ENCODE data around the gene CHAF1A. TPM values are rescaled to one million over a fixed set of nuclear protein-coding genes. Genes with fewer than 3 reads are reported as not detected.
A peak's percentile ranks its signal among the peaks of the same experiment; 100 is the strongest.

CHAF1A gene
- total RNA-seq, 1 donor from 2014 or later = 20.5 TPM

DNA sequence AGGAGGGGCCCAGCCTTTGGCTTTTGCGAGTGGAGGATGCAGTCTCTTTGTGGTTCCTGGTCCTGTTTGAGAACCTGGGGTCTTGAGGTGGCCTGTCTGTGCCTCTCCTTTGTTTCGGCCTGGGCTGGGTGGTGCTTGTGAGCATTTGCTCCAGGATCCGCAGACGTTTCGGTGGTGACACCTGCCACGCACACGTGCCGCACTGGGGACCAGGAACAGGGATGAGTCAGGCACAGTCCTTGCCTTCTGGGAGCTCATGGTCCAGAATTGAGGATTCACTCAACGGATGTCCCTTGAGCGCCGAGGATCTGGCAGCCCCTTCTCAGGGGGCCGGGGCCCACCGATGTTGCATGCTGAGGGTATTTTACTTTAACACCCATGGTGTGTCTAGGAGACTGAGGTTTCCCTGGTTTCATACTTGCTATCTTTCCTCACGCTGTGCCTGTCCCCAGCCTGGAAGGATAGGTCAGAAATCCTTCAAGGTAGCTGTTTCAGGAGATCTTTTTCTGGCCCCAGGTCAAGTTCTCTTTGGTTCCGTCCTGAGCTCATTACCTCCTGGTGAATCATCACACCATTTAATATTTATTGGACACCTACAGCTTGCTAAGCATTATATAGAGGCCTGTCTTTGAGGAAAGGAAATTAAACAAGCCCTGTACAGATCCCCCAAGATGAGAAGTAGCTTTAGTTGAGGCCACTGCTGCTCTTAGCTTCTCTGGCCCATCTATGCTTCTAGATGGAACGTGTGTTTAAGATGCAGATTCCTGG is 74.8 kb downstream of the CHAF1A start:
- peak overlapping the region; percentile 76 for H3K27ac Mint-ChIP-seq (ENCODE audit: unreplicated experiment)
- DNase-seq = no peak
- H3K36me3 Mint-ChIP-seq (ENCODE audit: unreplicated experiment) = no peaks in the 10 kb centered on the region
- H3K27me3 Mint-ChIP-seq (ENCODE audit: unreplicated experiment) = peaks cover 5% of the 10 kb centered on the region
- TF ChIP-seq, protein P1, sequence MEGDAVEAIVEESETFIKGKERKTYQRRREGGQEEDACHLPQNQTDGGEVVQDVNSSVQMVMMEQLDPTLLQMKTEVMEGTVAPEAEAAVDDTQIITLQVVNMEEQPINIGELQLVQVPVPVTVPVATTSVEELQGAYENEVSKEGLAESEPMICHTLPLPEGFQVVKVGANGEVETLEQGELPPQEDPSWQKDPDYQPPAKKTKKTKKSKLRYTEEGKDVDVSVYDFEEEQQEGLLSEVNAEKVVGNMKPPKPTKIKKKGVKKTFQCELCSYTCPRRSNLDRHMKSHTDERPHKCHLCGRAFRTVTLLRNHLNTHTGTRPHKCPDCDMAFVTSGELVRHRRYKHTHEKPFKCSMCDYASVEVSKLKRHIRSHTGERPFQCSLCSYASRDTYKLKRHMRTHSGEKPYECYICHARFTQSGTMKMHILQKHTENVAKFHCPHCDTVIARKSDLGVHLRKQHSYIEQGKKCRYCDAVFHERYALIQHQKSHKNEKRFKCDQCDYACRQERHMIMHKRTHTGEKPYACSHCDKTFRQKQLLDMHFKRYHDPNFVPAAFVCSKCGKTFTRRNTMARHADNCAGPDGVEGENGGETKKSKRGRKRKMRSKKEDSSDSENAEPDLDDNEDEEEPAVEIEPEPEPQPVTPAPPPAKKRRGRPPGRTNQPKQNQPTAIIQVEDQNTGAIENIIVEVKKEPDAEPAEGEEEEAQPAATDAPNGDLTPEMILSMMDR (IDR thresholded peaks at IDR 0.05; ENCODE audit: partially characterized antibody, unreplicated experiment) = no peak
- H3K9me3 Mint-ChIP-seq (ENCODE audit: unreplicated experiment) = peaks cover 4% of the 10 kb centered on the region
- H3K4me1 Mint-ChIP-seq (ENCODE audit: low read depth, unreplicated experiment) = peaks cover 6% of the 10 kb centered on the region
- H3K4me3 Mint-ChIP-seq (ENCODE audit: unreplicated experiment) = peak overlapping the region; percentile 49

DNA sequence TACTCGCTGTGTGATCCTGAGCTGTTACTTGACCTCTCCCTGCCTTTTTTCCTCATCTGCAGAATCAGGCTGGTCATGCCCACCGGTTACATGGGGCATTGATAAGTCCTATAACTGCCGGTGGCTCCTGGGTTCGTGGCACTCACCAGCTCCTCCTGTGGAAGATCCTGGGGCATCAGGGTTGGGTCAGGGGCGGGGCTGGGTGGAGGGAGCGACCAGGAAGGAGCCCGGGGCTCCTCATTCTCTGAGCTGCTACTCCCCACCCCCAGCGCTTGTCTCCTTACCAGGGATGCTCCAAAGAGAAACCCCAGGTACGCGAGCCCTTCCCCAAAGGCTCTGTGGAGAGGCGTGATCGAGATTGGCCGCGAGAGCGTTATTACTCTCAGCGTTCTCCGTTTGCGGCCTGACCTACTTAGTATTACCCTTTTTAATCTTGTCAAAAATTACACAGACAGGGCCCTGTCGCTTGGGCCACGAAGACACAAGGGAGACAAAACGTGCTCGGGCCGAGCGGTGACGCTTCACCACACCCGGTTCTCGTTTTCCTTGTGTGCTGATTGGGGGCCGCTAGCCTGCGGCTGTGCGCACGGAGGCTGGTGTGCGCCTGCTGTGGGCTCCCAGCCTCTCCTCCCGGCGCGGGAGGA is 80.4 kb downstream of the CHAF1A start:
- H3K27ac Mint-ChIP-seq (ENCODE audit: unreplicated experiment) = no peak overlapping the region
- peaks cover 3% of the 10 kb centered on the region for H3K27me3 Mint-ChIP-seq (ENCODE audit: unreplicated experiment)
- H3K36me3 Mint-ChIP-seq (ENCODE audit: unreplicated experiment) = no peaks in the 10 kb centered on the region
- TF ChIP-seq, protein P1 (IDR thresholded peaks at IDR 0.05; ENCODE audit: partially characterized antibody, unreplicated experiment) = no peak
- DNase-seq = no peak
- H3K4me1 Mint-ChIP-seq (ENCODE audit: low read depth, unreplicated experiment) = no peaks in the 10 kb centered on the region
- no peak overlapping the region for H3K4me3 Mint-ChIP-seq (ENCODE audit: unreplicated experiment)
- peaks cover 4% of the 10 kb centered on the region for H3K9me3 Mint-ChIP-seq (ENCODE audit: unreplicated experiment)

DNA sequence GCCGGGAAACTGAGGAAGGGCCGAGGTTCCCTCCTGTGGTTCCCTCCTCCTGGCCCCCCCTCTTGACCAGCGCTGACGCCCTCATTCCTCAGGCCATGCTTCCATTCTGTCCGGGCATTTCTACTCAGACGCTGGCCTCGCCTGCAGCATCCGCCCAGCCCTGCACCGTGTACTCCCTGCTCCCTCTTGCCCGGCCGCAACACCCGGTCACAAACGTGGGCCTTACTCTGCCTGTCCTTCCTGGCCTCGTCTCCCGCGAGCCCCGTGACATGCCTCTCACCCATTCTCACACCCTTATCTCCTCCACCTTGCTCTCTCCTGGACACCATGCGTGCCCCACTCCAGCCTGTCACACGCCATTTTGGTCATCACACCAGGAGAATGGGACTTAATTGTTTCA is 80.9 kb downstream of the CHAF1A start:
- H3K9me3 Mint-ChIP-seq (ENCODE audit: unreplicated experiment) = peaks cover 4% of the 10 kb centered on the region
- H3K27ac Mint-ChIP-seq (ENCODE audit: unreplicated experiment) = peak overlapping the region; percentile 2
- H3K36me3 Mint-ChIP-seq (ENCODE audit: unreplicated experiment) = no peaks in the 10 kb centered on the region
- DNase-seq = no peak
- H3K4me1 Mint-ChIP-seq (ENCODE audit: low read depth, unreplicated experiment) = no peaks in the 10 kb centered on the region
- TF ChIP-seq, protein P1 (IDR thresholded peaks at IDR 0.05; ENCODE audit: partially characterized antibody, unreplicated experiment) = no peak
- peak overlapping the region; percentile 67 for H3K4me3 Mint-ChIP-seq (ENCODE audit: unreplicated experiment)
- peaks cover 3% of the 10 kb centered on the region for H3K27me3 Mint-ChIP-seq (ENCODE audit: unreplicated experiment)

DNA sequence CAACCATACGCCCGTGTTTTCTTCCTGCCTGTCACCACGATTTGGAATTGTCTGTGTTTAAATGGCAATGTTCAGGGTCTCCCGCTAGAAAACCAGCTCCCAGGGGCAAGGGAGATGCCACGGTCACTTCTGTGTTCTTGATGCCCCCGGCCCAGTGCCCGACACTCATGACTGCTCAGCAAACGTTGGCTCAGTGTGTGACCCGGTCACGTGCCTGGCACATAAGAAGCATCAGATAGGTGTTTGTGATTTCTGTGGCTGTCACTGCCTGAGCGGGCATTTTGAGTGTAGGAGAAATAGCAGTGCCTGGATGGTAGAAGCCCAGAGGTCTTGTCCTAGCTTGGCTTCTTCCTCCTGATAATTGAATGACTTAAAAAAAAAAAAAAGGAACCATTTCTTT is 85.1 kb downstream of the CHAF1A start:
- H3K4me1 Mint-ChIP-seq (ENCODE audit: low read depth, unreplicated experiment) = no peaks in the 10 kb centered on the region
- TF ChIP-seq, protein P1 (IDR thresholded peaks at IDR 0.05; ENCODE audit: partially characterized antibody, unreplicated experiment) = no peak
- peaks cover 6% of the 10 kb centered on the region for H3K27me3 Mint-ChIP-seq (ENCODE audit: unreplicated experiment)
- H3K36me3 Mint-ChIP-seq (ENCODE audit: unreplicated experiment) = peaks cover 5% of the 10 kb centered on the region
- H3K4me3 Mint-ChIP-seq (ENCODE audit: unreplicated experiment) = no peak overlapping the region
- no peak overlapping the region for H3K27ac Mint-ChIP-seq (ENCODE audit: unreplicated experiment)
- H3K9me3 Mint-ChIP-seq (ENCODE audit: unreplicated experiment) = peaks cover 8% of the 10 kb centered on the region
- no peak for DNase-seq

DNA sequence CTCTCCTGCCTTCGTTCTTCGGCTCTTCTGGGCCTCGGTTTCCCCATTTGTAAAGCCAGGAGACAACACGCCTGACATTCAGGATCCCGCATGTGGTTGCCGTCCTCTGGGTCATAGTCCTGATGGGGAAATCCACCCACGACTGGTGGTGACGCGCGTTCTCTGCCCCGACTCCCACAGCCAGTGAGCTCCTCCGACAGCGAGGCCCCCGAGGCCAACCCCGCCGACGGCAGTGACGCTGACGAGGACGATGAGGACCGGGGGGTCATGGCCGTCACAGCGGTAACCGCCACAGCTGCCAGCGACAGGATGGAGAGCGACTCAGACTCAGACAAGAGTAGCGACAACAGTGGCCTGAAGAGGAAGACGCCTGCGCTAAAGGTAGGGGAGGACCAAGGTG is 86.1 kb downstream of the CHAF1A start:
- peaks cover 7% of the 10 kb centered on the region for H3K9me3 Mint-ChIP-seq (ENCODE audit: unreplicated experiment)
- no peak for DNase-seq
- H3K4me1 Mint-ChIP-seq (ENCODE audit: low read depth, unreplicated experiment) = no peaks in the 10 kb centered on the region
- TF ChIP-seq, protein P1 (IDR thresholded peaks at IDR 0.05; ENCODE audit: partially characterized antibody, unreplicated experiment) = no peak
- H3K4me3 Mint-ChIP-seq (ENCODE audit: unreplicated experiment) = no peak overlapping the region
- peaks cover 5% of the 10 kb centered on the region for H3K36me3 Mint-ChIP-seq (ENCODE audit: unreplicated experiment)
- H3K27me3 Mint-ChIP-seq (ENCODE audit: unreplicated experiment) = peaks cover 6% of the 10 kb centered on the region
- H3K27ac Mint-ChIP-seq (ENCODE audit: unreplicated experiment) = no peak overlapping the region

All from glutamatergic neuron (in vitro differentiated cells).